Astrocyte of the cerebellum (primary cell): ENCODE measurements around the gene XPNPEP1.

ENCODE experiments used
- DNase-seq: peaks from one replicate; pipeline ENCODE4 v3.0.0-alpha.2; 2011; ENCODE audit warnings: low read depth
- H3K4me3 ChIP-seq: 2 replicates; pipeline ENCODE4 v1.5.1; 2011; ENCODE audit warnings: mild to moderate bottlenecking, low read depth, low read length, moderate library complexity
- CTCF ChIP-seq: IDR thresholded peaks from 2 replicates; pipeline ENCODE4 v1.5.1; 2012; ENCODE audit warnings: low read length, low read depth, moderate library complexity, mild to moderate bottlenecking; ENCODE audit errors: missing control alignments
- in situ Hi-C: cut with HindIII; loops from 2 replicates; pipeline ENCODE4 v1.10.0; 2017; ENCODE audit warnings: low sequenced_read_pairs

Gene XPNPEP1

DNA sequence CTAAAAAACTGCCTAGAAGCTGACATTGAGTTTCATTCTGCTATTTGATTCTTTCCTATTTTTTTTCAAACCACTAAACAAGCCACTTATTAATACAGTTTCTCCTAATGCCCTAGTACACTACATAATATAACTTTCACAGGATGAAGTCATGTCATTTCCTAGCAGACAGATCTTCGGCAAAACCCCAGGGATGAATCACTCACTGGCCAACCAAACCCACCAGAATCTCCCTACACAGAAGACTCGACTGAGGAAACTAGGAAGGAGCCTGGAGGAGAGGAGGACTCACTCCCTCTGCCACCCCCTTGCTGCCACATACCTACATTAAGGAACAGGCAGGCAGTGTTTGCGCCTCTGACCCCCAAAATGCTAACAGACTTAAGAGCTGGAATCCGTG lies 33.4 kb downstream of the XPNPEP1 start:
- TF ChIP-seq CTCF, result peak; percentile 9
- in situ Hi-C loops, result loop anchor here (25.0 kb wide), 2 partner anchors 197 to 397 kb away; no protein-coding TSS in a partner anchor
- DNase-seq, result peak; percentile 62

GRCh38 chr10:109887776-109888175 lies 35.5 kb downstream of the XPNPEP1 start:
- H3K4me3 ChIP-seq, result no peak overlapping the region
- TF ChIP-seq CTCF, result no peak
- in situ Hi-C loops, result loop anchor here (25.0 kb wide), 2 partner anchors 200 to 400 kb away; no protein-coding TSS in a partner anchor
- DNase-seq, result no peak

More for the DNA sequence above, 33.4 kb downstream of the XPNPEP1 start:
- no peak overlapping the region for H3K4me3 ChIP-seq

GRCh38 chr10:109887243-109887642 lies 36.1 kb downstream of the XPNPEP1 start:
- no peak overlapping the region for H3K4me3 ChIP-seq
- DNase-seq, result no peak
- TF ChIP-seq CTCF, result no peak
- in situ Hi-C loops, result loop anchor here (25.0 kb wide), 2 partner anchors 200 to 400 kb away; no protein-coding TSS in a partner anchor

DNA sequence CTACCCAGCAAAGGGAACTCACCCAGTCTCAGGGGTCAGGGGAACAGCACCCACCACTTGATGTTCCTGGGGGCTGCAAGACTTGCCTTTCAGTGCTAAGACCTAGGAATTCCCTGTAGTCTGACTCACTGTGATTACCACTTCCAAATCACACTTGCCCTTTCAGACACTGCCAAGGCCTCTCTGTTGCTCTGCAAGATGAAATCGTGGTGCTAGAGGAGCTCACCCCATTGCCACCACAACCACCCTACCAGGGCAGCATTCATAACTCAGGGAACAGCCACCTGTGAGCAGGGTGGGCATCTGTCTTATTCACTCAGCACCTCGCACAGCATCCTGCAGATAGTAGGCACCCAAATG lies 36.5 kb downstream of the XPNPEP1 start:
- H3K4me3 ChIP-seq, result no peak overlapping the region
- no peak for TF ChIP-seq CTCF
- DNase-seq, result no peak
- in situ Hi-C loops, result loop anchor here (25.0 kb wide), 2 partner anchors 201 to 401 kb away; no protein-coding TSS in a partner anchor

GRCh38 chr10:109886037-109886780 lies 37.1 kb downstream of the XPNPEP1 start:
- in situ Hi-C loops, result loop anchor here (25.0 kb wide), 2 partner anchors 201 to 401 kb away; no protein-coding TSS in a partner anchor
- TF ChIP-seq CTCF, result no peak
- DNase-seq, result no peak
- no peak overlapping the region for H3K4me3 ChIP-seq

- H3K4me3 ChIP-seq, result no peak overlapping the region
- peak; percentile 97 for TF ChIP-seq CTCF
- peak; percentile 88 for DNase-seq
- in situ Hi-C loops, result loop anchor here (25.0 kb wide), 2 partner anchors 203 to 403 kb away; no protein-coding TSS in a partner anchor
These were observed 39.2 kb downstream of the XPNPEP1 start for GRCh38 chr10:109883859-109884771.
